HFF-Myc (cell line): ENCODE measurements around the gene SDK2.

Source experiments
- DNase-seq: peaks from one replicate; pipeline ENCODE4 v3.0.0-alpha.2; 2011; ENCODE audit warnings: low read depth; ENCODE audit errors: extremely low read depth
- H3K4me3 ChIP-seq: replicated peaks from 2 replicates; pipeline ENCODE4 v1.5.1; 2011; ENCODE audit warnings: low read depth, mild to moderate bottlenecking, control low read depth, low read length
- TF ChIP-seq, protein P1 (sequence below): IDR thresholded peaks from 2 replicates; pipeline ENCODE4 v1.5.1; 2012; ENCODE audit warnings: mild to moderate bottlenecking, low read depth, low read length, control low read depth; ENCODE audit errors: missing control alignments

Gene SDK2

DNA sequence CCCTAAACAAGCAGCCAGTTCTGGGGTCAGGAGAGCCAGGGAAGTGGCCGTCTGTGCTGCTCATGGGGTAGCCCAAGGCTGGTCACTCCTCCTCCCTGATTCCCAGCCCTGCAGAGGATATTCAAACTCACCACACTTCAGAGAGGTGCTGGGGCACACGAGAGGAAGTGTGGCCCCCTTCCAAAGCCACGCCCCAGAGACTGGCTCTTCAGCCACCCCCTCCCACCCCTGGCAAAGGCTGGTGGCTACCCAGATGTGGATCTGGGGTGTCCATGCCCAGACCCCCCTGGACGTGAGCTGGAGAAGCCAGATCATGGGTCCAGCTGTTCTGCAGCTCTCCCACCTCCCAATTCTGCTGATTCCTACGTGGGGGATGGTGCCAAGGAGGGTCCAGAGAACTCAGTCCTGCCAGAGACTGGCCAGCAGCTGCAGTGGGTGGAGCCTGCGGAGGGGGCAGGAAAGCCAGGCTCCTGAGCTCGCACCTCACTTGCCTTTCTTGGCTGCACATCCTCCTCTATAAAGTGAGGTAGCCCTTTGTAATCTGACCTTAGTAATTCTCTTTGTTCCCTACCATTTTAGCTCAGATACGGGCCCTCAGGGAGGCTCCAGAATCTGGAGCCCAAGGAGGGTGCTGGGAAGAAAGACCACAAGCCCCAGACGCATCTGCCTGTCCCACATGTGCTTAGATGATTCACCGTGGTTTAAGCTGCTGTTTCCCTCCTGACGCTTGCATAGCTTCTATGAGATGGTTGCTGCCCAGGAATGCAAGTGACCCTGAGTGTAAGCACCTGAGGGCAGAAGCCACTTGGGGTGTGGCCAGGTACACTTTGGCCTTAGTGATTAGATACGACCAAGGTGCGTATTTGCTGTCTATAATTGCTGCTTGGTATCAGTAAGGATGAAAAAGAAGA is 15.3 kb downstream of the SDK2 start:
- no peak overlapping the region for H3K4me3 ChIP-seq
- DNase-seq = no peak
- TF ChIP-seq, protein P1, sequence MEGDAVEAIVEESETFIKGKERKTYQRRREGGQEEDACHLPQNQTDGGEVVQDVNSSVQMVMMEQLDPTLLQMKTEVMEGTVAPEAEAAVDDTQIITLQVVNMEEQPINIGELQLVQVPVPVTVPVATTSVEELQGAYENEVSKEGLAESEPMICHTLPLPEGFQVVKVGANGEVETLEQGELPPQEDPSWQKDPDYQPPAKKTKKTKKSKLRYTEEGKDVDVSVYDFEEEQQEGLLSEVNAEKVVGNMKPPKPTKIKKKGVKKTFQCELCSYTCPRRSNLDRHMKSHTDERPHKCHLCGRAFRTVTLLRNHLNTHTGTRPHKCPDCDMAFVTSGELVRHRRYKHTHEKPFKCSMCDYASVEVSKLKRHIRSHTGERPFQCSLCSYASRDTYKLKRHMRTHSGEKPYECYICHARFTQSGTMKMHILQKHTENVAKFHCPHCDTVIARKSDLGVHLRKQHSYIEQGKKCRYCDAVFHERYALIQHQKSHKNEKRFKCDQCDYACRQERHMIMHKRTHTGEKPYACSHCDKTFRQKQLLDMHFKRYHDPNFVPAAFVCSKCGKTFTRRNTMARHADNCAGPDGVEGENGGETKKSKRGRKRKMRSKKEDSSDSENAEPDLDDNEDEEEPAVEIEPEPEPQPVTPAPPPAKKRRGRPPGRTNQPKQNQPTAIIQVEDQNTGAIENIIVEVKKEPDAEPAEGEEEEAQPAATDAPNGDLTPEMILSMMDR = no peak

DNA sequence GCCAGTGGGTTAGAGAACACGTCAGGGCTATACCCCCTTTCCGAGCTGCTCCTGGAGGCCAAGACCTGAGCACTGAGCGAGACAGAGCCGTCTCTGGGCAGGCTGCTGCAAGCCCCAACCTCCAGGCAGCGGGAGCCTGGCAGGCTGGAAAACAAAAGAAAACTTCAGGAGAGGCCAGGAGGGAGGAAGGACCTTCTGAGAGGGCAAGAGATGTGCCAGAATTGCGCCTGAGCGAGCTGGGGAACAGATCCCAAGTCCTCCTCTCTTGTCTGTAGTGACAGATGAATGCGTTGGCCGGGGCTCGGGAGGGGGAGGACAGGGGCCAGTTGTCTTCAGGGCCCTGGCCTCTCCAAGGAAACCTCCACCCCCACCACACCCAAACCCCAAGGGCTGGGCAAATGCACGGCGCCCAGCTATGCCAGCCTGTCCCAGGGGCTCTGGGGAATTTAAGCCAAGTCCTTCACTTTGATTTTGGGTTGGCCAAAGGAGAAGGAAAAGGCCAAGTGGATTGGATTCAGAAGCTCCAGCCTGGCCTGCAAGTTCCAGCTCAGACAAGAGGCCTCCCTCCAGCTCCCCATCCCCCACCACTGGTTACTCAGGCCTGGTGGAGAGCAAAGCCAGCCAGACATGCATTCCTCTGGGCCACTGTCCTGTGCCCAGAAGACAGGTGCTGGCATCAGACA is 18.1 kb downstream of the SDK2 start:
- H3K4me3 ChIP-seq = no peak overlapping the region
- TF ChIP-seq, protein P1 = no peak
- no peak for DNase-seq

DNA sequence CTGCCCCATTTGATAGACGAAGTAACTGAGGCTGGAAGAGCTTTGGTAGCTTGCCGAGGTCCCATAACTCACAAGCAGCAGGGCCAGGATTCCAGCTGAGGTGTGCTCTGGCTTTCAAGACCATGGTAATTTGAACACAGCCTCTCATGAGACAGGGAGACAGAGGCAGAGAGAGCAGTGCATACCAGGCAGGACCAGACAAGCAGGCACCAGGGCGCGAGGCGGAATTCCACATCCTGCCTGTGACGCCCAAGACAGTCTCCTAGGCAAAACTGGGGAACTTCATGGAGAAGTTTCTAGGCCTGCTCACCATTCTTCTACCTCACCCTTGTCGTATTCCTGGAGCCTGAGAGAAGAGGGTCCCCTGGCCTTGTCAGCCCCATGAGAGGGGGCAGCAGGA is 19.2 kb downstream of the SDK2 start:
- no peak overlapping the region for H3K4me3 ChIP-seq
- DNase-seq = no peak
- TF ChIP-seq, protein P1 = no peak

DNA sequence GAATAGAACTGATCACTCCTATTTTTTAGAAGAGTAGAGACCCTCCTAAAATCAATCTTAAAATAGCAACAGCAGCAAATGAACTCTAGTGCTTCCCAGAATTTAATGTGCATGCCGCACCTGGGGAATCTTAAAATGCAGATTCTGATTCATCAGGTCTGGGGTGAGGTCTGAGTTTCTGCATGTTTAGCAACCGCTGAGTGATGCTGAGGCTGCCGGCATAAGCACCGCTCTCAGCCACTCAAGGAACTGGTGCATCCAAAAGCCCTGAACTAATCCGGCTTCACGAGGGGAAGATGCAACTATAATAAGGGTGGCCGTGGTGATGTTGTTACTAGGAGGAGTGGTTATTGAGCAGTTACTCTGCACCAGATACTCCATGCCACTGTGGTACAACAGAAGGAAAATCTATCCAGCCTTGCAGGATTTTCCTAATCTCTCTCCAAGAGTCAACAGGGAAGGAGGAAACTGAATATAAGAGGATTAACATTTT is 19.7 kb downstream of the SDK2 start:
- TF ChIP-seq, protein P1 = no peak
- no peak for DNase-seq
- H3K4me3 ChIP-seq = no peak overlapping the region

DNA sequence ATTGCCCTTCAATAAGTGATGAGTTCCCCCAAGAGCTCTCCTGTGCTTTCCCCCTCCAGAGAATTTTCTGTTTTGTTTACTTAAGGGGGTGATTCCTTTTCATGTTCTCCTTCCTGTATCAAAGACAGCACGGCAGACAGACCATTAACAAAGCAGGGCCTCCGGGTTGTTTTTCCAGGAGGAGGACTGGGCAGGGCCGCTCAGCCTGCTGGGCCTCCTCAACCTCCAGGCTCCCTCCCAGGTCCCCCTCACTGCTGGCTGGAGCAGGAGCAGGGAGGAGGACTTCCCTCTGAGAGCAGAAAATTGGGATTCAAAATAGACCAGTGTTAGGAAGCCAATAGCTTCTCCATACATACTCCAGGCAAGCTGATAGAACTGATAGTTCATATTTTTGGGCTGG is 20.4 kb downstream of the SDK2 start:
- H3K4me3 ChIP-seq = no peak overlapping the region
- no peak for DNase-seq
- TF ChIP-seq, protein P1 = no peak

DNA sequence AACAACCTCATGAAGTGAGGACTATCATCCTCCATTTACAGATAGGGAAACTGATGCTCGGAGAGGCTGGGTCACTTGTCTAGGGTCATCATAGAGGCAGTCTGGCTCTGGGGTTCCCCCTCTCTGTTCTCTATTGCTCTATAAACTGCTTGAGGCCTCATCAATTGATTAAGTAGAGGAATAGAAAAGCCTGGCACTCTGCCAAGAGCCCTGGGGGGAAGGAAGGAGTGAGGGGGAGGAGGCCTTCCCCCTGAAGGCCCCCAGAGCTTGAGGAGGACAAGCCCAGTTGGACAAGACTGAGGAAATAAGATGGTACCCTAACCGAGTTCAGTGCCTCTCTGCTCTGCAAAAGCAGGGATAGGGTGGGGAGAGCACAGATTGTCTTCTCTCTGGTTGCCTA is 21.0 kb downstream of the SDK2 start:
- DNase-seq = no peak
- TF ChIP-seq, protein P1 = no peak

More for the DNA sequence above, 21.0 kb downstream of the SDK2 start:
- no peak overlapping the region for H3K4me3 ChIP-seq
